NCI-H1048 (cell line): ENCODE measurements around the gene TEF.
A peak's percentile ranks its signal among the peaks of the same experiment; 100 is the strongest.

ENCODE experiments used
- DNase-seq: peaks from one replicate; lab custom pipeline; 2025; lab: John Stamatoyannopoulos, UW

Gene TEF

GRCh38 chr22:41354979-41355378 lies 26.8 kb upstream of the TEF start:
- no peak for DNase-seq

- no peak for DNase-seq
These were observed 25.8 kb upstream of the TEF start for GRCh38 chr22:41355895-41356294.

DNA sequence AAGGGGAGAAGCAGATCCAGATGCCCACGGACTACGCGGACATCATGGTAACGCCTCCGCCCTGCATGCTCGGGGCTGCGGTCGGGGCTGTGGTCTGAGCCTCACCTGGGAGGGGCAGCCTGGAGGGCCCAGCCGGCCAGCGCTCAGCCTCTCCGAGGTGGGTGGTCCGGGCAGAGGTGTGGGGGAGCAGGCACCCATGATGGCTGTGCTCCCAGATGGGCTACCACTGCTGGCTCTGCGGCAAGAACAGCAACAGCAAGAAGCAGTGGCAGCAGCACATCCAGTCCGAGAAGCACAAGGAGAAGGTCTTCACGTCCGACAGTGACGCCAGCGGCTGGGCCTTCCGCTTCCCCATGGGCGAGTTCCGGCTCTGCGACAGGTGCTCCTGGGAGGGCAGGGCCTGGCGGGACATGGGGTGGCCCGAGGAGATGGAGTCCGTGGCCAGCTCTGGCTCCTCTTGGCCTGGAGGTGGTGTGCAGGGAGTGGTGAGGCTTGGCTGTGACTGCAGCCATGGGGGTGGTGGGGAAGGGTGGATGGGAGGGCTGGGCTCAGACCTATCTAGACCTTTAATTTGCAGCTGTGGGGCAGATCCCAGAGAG lies 25.2 kb upstream of the TEF start:
- DNase-seq: no peak

GRCh38 chr22:41357191-41357590 lies 24.6 kb upstream of the TEF start:
- DNase-seq: no peak

DNA sequence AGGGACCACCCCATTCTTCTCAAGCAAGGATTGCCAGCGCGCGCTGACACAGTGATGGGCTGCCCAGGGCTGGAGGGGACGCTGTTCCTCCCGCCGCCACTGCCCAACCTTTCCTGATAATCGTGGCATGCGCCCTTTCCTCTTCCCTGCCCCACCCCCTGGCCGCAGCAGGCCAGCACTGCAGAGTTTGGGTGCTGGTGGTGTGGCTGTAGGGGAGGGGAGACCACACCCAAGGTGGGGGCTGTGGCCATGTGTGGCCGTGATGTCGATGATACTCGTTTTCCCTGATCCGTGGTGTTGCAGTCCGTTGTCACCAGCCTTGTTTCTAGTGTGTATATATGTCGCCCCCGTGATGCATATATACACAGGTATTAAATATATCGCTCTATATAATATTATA lies 22.8 kb upstream of the TEF start:
- DNase-seq: no peak

DNA sequence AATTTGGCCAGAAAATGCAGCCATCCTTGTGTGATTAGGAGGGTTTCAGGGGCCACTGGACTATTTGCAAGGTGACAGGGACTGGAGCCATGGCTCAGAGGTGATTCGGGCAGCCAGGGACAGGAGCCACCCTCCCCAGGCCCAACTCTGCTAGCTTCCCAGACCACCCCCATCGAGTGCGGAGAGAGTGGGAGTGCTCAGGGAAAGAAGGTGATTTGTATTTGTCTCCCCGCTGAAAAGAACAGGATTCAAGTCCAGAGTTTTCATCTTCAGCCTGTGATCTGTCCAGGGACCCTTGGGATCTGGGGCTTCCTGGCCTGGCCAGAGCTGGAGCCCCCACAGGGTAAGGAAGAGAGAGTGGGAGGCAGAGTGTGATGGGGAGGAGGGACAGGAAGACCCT lies 22.4 kb upstream of the TEF start:
- DNase-seq: no peak

DNA sequence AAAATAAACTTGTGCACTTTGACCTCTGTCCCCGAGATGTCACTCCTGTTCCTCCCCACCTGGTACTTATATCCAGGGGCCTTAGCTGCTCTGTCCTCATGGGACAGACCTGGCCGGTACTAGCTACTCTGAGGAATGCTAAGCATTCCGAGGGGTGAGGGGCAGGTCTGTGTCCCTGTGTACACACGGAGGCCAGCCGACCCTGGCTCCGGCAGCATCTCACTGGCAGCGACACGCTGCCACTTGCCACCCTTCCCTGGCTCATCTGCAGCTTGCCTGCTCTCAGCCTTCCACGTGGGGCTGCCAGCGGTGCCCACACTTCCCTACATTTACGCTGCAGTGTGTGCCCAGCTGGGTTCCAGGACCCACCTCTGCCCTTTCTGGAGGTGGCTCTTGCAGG lies 21.6 kb upstream of the TEF start:
- DNase-seq: no peak

DNA sequence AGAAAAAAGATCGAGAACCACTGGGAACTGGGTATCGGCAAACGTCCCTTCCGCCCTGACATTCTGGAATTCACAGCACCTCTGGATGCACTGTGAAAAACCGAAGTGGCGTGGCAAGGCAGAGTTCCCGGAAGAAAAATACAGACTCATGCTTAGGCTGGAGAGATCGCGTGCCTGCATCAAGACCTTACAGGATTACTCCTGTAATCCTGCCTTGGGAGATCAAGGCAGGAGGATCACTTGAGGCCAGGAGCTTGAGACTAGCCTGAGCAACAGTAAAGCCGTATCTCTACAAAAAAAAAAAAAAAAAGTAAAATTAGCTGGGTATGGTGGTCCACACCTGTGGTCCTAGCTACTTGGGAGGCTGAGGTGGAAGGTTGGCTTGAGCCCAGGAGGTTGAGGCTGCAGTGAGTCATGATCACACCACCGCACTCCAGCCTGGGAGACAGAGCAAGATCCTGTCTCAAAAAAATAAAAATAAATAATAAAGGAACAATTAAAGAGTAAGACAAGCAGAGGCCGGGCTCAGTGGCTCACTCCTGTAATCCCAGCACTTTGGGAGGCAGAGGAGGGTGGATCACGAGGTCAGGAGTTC lies 19.9 kb upstream of the TEF start:
- DNase-seq: no peak

DNA sequence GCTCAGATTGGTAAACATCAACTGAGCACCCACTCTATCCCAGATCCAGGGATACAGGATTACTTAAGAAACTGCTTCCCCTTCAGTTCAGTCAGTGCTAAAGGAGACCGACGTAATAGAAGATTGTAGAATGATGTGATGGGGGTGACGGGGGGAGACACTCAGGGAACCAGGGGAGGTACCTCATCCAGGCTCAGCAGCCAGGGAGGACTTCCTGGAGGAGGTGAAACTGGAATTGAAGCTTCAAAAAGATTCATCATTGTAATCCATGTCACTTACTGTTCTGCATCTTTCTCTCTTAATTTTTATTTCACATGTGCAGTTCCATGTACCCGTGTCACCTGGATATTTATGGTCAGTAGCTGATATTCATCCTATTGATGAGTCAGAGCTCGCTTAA lies 19.1 kb upstream of the TEF start:
- no peak for DNase-seq

- no peak for DNase-seq
These were observed 17.5 kb upstream of the TEF start for GRCh38 chr22:41364233-41364632.

GRCh38 chr22:41364955-41365354 lies 16.8 kb upstream of the TEF start:
- DNase-seq: no peak

- DNase-seq: no peak
These were observed 16.3 kb upstream of the TEF start for GRCh38 chr22:41365425-41365824.

DNA sequence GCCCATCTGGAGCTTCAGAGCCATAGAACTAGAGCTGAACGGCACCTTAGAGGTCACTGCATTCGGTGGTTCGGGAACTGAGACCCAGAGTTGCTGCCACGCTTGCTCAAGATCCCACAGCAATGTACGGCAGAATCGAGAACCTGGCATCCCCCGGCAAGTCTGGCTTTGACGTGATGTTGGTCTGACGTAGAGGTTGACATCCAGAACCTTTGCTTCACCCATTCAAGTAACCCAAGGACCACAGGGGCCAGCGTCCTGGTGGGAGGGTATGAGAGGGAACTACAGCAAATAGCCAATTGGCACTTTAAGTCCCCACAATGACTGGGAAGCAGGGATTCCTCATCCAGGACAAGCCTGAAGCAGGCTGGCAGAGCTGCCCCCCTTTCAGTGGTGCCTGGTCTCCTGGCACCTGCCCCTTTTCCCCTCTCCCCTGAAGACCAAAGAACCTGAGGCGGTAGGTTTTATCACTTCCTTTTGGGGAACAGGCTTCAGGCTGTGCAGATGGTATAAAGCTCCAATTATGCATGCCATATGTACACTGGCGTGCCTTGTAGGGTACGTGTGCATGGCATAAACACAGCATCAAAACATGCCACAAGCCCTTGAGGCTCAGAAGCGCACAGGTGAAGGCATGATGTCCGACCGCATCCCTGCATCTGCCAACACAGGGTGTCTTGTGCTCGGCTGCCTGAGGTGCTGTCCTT lies 15.3 kb upstream of the TEF start:
- no peak for DNase-seq

DNA sequence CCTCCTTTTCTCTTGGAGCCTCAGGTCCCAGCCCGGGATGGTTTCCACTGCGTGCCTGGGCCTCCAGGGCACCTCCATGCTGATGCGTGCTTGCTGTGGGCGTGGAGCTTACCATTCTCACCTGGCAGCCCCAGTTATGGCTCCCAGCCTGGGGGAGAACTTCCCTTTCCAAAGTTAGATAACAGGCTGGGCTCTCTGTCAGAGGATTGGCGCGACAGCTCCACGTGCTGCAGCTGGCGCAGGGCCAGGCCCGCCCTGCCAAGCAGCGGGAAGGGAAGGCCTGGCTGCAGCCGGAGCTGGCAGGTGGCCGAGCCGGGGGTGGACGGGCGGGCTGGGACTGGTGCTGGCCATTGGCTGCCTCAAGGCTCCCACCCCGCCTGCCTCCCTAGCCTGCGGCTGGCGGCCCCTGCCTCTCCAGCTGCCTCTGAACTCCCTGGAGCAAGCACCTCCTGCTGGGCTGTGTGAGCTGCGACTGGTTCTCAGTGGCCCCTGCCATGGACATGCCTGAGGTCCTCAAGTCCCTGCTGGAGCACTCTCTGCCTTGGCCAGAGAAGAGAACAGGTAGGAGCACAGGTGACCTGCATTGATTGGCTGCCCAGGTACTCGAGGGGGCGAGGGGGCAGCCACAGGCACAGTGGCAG lies 14.6 kb upstream of the TEF start:
- DNase-seq: peak; percentile 62

- no peak for DNase-seq
These were observed 13.8 kb upstream of the TEF start for GRCh38 chr22:41367680-41368542.

DNA sequence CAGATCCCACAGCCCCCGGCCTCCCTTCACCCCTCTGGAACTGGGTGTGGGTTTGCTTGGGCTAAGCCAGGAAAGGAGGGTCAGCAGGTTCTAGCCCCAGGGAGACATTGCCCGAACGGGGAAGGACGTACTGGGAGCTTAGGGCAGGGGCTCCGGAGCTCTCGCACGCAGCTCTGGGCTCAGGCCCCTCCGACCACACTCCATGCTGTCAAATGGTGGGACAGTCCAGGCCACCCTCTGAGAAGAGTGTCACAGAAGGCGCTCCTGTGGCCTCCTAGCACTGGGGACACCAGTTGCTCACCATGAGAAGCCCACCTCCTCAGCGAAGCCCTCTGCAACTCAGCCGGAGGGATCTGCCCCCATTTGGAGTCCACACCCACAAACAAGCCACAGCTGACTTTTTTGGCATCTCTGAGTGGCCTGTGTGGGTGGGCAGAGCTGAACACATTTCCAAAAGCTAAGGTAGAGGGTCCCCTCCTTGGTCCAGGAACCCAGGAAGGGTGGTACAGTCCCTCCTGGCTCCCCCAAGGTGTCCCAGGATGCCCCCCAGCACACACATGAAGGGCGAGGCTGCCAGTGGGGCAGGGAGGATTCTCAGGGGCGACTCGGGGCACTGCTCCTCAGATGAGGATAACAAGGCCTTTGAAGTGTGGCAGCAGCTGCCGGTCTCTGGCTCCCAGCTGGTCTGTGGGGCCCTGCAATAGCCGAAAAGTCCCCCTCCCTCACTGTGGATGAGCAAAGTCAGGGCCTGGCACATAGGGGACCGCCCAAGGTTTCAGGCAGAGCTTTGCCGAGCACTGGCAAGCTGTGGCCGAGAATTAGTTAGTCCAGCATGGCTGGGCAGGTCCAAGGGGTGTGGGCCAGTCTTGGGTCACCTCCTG lies 13.0 kb upstream of the TEF start:
- DNase-seq: no peak

DNA sequence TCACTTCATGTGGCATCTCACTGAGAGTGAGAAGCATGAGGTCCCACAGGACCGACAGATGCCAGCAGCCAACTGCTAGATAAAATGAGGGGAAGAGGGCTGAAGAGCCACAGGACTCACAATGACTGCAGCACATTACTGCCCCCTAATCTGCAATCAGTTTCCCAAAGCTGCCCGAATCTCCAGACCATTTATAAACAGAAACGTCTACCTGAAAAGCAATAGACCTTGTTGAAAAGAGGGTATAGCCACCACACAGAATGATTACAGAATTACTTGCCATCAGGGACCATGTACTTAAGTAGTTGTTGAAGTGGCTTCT lies 12.4 kb upstream of the TEF start:
- DNase-seq: no peak

DNA sequence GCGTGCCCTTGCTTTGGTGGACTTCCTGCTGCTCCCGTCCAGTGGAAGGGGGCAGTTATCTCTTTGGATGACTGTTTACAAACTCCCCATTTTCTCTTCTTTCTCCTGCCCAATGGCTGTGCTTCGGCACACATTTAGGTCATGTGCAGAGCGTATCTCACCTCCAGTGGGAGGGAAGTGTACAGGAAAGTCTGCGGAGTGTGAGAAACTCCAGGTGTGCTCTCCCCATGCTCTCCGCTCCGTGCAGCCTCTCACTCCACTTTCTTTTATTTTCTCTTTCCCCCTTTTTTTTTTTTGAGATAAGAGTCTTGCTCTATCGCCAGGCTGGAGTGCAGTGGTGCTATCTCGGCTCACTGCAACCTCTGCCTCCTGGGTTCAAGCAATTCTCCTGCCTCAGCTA lies 11.9 kb upstream of the TEF start:
- no peak for DNase-seq

GRCh38 chr22:41377846-41378245 lies 3.9 kb upstream of the TEF start:
- DNase-seq: no peak

- DNase-seq: no peak
These were observed 781 bp upstream of the TEF start for GRCh38 chr22:41380993-41381328.

- no peak for DNase-seq
These were observed 396 bp downstream of the TEF start for GRCh38 chr22:41382098-41382578.
